Ovary (tissue), 3 donors: ENCODE measurements around the gene HSDL1.

Experiments
- POLR2A ChIP-seq: fragments of 450-650 bp; IDR thresholded peaks from one replicate; pipeline ENCODE4 v1.6.1; 2017; ENCODE audit warnings: antibody characterized with exemption, mild to moderate bottlenecking, moderate library complexity
- TF ChIP-seq, protein P1 (sequence below), 3 donors: fragments of 450-650 bp in 2 of 3; fragments of 200-600 bp in 1 of 3; IDR thresholded peaks; one replicate each; pipeline versions ENCODE4 v1.5.1 to v1.8.0; 2016 to 2022; ENCODE audit warnings: antibody characterized with exemption in 3 of 3, mild to moderate bottlenecking in 1 of 3
- donor health status: DM: no; HTN: no; CAD: no.

DNA sequence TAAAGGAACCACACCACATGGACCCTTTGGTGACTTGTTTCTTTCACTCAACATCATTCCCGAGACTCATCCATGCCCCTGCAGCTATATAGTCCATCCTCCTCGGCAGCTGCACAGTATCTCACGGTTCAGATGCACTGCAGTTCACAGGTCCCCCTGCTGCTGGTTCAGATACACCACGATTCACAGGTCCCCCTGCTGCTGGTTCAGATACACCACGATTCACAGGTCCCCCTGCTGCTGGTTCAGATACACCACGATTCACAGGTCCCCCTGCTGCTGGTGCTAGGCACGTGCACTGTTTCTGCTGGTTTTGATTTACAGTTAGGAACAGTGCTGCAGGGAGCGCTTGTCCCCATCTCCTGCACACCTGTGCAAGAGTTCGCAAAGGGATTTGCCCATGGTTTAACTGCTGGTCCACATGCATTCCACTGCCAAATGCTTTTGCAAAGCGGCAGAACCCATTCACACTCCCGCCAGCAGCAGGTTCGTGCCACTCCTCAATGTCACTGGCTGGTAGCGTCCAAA is 3.8 kb downstream of the HSDL1 start:
- TF ChIP-seq POLR2A, result no peak
- TF ChIP-seq, protein P1, sequence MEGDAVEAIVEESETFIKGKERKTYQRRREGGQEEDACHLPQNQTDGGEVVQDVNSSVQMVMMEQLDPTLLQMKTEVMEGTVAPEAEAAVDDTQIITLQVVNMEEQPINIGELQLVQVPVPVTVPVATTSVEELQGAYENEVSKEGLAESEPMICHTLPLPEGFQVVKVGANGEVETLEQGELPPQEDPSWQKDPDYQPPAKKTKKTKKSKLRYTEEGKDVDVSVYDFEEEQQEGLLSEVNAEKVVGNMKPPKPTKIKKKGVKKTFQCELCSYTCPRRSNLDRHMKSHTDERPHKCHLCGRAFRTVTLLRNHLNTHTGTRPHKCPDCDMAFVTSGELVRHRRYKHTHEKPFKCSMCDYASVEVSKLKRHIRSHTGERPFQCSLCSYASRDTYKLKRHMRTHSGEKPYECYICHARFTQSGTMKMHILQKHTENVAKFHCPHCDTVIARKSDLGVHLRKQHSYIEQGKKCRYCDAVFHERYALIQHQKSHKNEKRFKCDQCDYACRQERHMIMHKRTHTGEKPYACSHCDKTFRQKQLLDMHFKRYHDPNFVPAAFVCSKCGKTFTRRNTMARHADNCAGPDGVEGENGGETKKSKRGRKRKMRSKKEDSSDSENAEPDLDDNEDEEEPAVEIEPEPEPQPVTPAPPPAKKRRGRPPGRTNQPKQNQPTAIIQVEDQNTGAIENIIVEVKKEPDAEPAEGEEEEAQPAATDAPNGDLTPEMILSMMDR (IDR thresholded peaks at IDR 0.05), result no peak
